GM18951 (cell line): ENCODE results near the gene SYNJ2.
"Not testable (repeated sequence)": the region's sequence is repeated elsewhere in the genome, so short reads cannot be mapped to it uniquely, and the experiment has no call there.

ENCODE experiments used
- POLR2A ChIP-seq: IDR thresholded peaks from 4 replicates; pipeline ENCODE4 v1.6.1; 2011; ENCODE audit warnings: mild to moderate bottlenecking; ENCODE audit not compliant: insufficient read length, insufficient read depth; ENCODE audit errors: extremely low read depth
- in situ Hi-C: fragments of 300-500 bp; cut with MboI; formaldehyde crosslinking; loops from one replicate; pipeline ENCODE4 v1.12.0; 2022; ENCODE audit warnings: low sequenced_read_pairs, mixed read lengths, inconsistent platforms; ENCODE audit not compliant: unreplicated experiment

The SYNJ2 gene, protein sequence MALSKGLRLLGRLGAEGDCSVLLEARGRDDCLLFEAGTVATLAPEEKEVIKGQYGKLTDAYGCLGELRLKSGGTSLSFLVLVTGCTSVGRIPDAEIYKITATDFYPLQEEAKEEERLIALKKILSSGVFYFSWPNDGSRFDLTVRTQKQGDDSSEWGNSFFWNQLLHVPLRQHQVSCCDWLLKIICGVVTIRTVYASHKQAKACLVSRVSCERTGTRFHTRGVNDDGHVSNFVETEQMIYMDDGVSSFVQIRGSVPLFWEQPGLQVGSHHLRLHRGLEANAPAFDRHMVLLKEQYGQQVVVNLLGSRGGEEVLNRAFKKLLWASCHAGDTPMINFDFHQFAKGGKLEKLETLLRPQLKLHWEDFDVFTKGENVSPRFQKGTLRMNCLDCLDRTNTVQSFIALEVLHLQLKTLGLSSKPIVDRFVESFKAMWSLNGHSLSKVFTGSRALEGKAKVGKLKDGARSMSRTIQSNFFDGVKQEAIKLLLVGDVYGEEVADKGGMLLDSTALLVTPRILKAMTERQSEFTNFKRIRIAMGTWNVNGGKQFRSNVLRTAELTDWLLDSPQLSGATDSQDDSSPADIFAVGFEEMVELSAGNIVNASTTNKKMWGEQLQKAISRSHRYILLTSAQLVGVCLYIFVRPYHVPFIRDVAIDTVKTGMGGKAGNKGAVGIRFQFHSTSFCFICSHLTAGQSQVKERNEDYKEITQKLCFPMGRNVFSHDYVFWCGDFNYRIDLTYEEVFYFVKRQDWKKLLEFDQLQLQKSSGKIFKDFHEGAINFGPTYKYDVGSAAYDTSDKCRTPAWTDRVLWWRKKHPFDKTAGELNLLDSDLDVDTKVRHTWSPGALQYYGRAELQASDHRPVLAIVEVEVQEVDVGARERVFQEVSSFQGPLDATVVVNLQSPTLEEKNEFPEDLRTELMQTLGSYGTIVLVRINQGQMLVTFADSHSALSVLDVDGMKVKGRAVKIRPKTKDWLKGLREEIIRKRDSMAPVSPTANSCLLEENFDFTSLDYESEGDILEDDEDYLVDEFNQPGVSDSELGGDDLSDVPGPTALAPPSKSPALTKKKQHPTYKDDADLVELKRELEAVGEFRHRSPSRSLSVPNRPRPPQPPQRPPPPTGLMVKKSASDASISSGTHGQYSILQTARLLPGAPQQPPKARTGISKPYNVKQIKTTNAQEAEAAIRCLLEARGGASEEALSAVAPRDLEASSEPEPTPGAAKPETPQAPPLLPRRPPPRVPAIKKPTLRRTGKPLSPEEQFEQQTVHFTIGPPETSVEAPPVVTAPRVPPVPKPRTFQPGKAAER (N-terminal part only)

DNA sequence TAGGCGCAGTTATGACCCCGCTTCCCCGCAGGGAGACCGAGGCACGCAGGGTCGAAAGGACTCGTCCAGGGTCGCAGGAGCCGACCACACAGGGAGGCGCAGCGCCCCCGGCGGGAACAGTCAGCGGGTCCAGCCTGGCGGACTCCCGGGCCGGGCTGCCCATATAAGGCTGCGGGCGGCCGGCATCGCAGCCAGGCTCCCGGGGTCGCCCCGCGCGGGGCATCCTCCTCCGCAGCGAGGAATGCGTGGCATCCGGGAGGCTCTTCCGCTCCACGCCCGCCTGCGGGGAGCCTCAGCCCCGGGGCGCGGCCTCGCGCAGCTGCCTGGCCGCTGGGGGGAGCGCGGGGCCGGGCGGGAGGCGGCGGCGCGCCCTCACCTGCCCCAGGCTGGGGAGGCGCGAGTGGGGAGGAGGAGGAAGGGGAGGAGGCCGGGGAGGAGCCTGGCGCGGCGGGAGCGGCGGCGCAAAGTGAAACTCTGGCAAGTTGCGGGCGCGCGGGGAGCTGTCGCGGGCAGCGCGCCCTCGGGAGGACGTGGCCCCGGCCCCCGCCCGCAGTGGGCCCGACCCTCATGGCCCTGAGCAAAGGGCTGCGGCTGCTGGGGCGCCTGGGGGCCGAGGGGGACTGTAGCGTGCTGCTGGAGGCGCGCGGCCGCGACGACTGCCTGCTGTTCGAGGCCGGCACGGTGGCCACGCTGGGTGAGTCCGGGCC, at the start of gene SYNJ2:
Gene SYNJ2 (plus strand): TSS at position 469 of the 707 bp plus-strand sequence. CDS start 99 bp downstream, at position 568.
- in situ Hi-C loops: no loop called here
- no peak for TF ChIP-seq POLR2A

DNA sequence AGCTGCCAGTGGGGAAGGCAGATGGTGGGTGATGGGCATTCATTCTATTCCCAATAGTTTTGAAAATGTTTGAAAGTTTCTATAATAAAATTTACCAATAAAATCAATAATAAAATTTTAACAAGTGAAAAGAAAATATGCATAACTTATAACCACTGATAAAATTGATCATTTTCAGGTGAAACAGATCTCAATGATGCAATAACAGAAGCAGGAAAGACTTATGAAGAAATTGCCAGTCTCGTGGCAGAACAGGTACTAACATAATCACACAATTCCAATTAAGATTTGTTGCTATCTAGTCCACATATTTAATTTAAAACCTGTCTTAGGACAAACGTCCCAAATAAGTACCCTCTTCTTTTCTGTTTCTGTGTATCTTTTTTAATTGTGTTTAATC, 45.9 kb upstream of the SYNJ2 start:
- no peak for TF ChIP-seq POLR2A
- in situ Hi-C loops: loop anchor here (10.0 kb wide), 1 partner anchor 51 kb away; no protein-coding TSS in a partner anchor

DNA sequence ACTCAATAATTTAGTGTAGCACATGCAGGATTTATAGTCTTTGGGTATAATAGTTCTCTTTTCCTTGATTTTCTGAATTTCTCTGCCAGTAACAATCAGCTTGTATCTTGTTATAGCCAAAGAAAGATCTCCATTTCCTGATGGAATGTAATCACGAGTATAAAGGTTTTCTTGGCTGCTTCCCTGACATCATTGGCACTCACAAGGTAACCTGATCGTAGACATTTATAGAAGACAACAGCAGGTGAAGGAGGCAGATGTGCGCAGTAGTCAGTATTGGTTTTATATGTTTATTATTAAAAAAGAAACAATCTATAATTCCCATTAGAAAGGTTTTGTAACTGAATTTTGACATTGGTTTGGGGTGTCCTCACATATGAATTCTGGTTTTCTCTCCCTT, 44.3 kb upstream of the SYNJ2 start:
- no peak for TF ChIP-seq POLR2A
- in situ Hi-C loops: loop anchor here (10.0 kb wide), 1 partner anchor 53 kb away; no protein-coding TSS in a partner anchor

DNA sequence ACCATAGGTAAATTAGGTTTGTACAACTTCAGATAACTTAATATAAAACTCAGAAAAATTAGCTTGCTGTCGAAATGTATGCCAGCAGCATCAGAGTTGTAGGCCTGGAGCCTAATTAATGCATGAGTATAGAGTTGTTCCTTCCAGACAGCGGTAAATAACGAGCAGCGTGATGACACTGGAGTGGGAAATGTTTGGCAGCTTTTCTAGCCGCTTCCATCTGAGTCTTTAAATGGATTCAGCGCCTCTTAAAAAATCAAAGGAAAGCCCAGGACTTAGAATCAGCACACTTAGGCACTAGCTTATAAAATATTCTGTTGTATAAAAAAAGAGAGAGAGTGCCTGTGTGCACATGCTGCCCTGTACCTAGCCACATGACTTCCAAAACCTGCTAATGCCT, 43.7 kb upstream of the SYNJ2 start:
- in situ Hi-C loops: loop anchor here (10.0 kb wide), 1 partner anchor 53 kb away; no protein-coding TSS in a partner anchor

DNA sequence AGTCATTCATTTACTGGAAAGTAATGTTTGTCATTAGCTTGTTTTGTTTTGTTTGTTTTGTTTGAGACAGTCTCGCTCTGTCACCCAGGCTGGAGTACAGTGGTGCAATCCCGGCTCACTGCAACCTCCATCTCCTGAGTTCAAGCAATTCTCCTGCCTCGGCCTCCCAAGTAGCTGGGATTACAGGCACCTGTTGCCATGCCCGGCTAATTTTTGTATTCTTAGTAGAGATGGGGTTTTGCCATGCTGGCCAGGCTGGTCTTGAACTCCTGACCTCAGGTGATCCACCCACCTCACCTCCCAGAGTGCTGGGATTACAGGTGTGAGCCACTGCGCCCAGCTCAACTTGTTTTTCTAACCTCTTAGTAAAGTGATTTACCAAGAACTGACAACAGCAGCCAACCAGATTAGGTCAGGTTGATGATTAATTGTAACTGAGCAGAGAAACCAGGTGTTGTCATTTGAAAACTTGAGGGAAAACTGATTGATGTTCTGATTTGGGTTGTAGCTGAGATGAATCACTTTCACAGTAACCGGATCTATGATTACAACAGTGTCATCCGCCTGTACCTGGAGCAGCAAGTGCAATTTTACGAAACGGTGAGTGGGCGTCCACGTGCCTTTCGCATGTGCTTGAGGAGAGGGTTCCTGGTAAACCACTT, 41.2 kb upstream of the SYNJ2 start:
- in situ Hi-C loops: not testable (repeated sequence)

More for the DNA sequence above, 43.7 kb upstream of the SYNJ2 start:
- TF ChIP-seq POLR2A: no peak

DNA sequence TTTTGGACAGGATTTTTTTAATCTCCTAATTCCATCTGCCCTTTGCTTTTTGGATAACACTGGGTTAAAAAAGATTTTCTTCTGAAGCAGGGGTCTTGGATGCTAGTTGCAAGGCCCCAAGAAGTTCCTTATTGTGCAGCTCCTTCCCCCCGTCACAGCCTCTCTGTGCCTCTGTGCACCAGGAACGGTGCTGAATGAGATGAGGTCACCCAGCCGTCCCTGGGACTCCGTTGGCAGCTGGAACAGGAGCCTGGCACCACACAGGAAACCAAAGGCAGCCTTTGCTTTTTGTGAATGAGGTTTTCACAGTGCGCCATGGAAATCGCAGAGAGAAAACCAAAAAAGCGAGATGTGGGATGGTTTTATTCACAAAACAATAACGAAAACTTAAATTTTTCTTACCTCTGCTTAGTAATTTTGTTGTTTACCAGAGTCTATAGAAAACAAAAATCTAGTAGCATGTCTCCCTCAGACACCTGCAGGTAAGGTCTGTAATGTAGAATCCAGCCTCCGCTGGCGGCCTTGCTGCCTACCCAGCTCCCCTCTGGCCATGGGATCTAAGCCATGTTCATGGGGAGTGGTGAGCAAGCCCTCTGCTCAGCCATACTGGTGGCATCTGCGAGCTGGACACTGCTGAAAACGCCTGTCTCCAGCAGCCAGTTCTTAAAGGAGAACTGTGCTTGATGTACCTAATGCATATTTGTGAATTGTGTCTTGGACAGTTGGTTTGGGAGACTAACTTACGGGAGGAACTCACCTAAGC, 40.4 kb upstream of the SYNJ2 start:
- in situ Hi-C loops: no loop called here
- TF ChIP-seq POLR2A: no peak

DNA sequence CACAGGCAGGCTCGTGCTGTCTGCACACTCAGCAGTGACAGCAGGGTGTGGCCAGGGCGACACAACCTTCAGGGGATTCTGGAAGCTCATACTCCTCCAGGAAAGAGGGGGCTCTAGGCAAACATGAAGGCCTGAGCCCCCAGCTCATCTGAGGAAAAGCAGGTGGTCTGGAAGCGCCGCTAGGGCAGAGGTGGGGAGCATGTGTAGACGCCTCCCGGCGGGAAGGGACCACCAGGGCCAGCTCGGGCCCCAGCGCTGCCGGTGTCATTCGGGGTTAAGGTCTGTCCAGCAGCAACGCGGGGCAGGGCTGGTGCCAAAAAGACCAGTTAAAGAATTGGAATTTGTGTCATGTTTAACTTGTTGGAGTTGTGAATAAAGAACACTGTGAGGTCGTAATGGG, 39.3 kb upstream of the SYNJ2 start:
- in situ Hi-C loops: no loop called here
- TF ChIP-seq POLR2A: no peak

DNA sequence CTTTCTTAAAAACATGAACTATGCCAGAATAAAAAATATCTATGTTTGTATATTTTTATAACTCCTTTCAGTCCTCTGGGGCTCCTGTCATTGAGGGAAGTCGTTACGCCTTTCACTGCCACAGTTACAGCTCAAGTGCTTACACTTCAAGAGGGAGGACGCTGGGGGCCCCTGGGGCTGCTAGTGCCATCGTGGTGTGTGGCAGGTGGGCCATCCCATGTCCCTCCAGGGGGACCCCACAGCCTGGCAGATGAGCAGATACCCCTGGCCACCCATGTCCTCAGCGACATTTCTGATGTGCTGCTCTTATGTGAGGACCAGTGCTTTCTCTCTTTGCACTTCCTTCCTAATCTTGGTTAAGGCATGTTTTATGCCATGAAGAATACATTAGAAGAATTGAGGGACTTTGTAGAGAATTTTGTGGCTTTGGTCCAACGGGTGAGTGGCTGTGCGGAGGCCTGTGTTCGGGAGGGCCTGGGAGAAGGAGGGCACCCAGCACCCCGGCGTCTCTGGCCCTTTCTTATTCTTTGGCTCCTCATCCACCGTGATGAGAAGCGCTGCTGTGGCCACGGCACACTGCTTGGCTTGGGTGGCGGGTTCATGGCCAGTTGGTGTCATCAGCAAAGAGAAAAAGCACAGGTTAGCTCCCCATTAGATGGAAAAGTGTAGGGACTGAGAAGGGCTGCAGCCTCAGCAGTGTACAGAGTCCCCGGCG, 38.3 kb upstream of the SYNJ2 start:
- in situ Hi-C loops: no loop called here
- TF ChIP-seq POLR2A: no peak

DNA sequence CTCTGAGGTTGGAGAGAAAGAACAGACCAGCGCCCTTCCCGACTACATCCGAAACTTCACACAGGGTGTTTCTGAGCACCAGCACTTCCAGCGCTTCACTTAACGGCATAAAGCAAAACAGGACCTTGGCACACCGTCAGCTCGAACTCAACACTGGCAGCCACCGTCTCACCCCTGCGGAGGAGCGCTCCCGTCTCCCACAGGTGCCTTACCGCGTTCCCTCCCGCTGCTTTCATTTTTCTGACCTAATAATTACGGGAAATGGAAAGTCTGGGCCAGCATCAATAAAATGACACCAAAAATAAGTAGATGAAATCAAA, 37.7 kb upstream of the SYNJ2 start:
- no peak for TF ChIP-seq POLR2A
- in situ Hi-C loops: no loop called here

DNA sequence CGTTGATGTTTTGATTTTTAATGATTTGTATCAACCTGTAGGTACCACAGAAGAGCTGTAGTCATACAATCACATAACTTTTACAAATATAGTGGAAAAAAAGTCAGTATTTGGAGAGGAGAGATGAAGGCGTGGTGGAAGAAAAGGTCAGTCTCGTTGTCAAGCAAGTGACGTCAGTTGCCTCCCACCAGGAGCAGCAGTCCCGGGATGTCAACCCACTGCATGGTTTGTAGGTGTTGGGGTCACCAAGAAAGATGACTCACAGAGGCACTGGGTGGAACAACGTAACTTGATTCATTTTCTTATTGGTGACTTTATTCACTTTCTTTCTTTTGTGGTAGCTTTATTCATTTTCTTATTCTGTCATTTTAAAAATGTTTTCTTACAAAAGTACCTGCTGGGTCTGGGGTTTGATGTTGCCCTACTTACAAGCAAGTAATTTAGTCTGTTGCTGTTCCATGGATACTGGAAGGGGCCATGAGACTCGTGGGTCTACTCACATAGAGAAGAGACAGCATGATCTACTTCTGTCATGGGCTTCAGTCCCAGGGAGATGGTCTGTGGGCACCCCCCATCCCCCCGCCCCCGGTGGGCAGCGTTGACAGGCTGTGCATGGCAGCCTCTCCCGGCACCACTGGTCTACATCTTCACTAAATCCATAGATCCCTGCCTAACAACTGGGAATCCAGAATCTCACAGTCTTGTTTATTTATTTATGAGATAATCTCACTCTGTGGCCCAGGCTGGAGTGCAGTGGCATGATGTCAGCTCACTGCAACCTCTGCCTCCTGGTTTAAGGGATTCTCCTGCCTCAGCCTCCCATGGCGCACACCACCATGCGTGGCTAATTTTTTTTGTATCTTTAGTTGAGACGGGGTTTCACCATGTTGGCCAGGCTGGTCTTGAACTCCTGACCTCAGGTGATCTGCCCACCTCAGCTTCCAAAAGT, 36.4 kb upstream of the SYNJ2 start:
- in situ Hi-C loops: no loop called here
- no peak for TF ChIP-seq POLR2A
